WI38 (cell line): ENCODE data around the gene NOL12.
"Not testable (repeated sequence)": the region's sequence is repeated elsewhere in the genome, so short reads cannot be mapped to it uniquely, and the experiment has no call there.

ENCODE experiments used
- H3K4me3 ChIP-seq: 2 replicates; pipeline ENCODE4 v1.5.1; 2011; ENCODE audit warnings: low read depth, mild to moderate bottlenecking, control low read depth, low read length
- TF ChIP-seq, protein P1 (sequence below): IDR thresholded peaks from 2 replicates; pipeline ENCODE4 v1.5.1; 2012; ENCODE audit warnings: low read depth, mild to moderate bottlenecking, control low read depth, low read length

Gene NOL12

DNA sequence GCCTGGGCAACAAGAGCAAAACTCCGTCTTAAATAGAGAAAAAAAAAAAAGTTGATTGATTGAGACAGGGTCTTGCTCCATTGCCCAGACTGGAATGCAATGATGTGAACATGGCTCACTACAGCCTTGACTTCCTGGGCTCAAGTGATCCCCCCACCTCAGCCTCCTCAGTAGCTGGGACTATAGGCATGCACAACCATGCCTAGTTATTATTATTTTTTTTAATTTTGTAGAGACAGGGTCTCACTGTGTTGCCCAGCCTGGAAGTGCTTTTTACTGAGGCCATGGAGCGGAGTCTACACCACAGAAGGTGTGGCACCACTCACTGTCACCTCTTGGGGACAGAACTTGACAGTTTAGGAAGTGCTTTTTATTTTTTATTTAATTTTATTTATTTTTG is 28.5 kb downstream of the NOL12 start:
- H3K4me3 ChIP-seq, result no peak overlapping the region
- TF ChIP-seq, protein P1, sequence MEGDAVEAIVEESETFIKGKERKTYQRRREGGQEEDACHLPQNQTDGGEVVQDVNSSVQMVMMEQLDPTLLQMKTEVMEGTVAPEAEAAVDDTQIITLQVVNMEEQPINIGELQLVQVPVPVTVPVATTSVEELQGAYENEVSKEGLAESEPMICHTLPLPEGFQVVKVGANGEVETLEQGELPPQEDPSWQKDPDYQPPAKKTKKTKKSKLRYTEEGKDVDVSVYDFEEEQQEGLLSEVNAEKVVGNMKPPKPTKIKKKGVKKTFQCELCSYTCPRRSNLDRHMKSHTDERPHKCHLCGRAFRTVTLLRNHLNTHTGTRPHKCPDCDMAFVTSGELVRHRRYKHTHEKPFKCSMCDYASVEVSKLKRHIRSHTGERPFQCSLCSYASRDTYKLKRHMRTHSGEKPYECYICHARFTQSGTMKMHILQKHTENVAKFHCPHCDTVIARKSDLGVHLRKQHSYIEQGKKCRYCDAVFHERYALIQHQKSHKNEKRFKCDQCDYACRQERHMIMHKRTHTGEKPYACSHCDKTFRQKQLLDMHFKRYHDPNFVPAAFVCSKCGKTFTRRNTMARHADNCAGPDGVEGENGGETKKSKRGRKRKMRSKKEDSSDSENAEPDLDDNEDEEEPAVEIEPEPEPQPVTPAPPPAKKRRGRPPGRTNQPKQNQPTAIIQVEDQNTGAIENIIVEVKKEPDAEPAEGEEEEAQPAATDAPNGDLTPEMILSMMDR, result no peak

GRCh38 chr22:37715760-37716159 is 29.6 kb downstream of the NOL12 start:
- no peak overlapping the region for H3K4me3 ChIP-seq
- TF ChIP-seq, protein P1, result no peak

DNA sequence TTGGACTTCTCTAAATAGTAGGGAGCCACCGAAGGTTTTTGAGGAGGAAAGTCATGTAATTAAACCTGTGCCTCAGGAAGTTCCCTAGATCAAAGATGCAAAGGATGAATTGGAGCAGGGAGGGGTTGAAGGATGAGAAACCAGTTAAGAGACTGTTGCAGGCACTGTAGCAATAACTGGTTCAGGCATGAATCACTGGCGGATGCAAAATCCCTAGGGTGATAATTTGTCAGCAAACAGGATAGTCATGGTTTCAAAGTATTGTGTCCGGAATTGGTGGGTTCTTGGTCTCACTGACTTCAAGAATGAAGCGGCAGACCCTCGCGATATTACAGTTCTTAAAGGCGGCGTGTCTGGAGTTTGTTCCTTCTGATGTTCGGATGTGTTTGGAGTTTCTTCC is 30.6 kb downstream of the NOL12 start:
- H3K4me3 ChIP-seq, result no peak overlapping the region
- TF ChIP-seq, protein P1, result no peak

DNA sequence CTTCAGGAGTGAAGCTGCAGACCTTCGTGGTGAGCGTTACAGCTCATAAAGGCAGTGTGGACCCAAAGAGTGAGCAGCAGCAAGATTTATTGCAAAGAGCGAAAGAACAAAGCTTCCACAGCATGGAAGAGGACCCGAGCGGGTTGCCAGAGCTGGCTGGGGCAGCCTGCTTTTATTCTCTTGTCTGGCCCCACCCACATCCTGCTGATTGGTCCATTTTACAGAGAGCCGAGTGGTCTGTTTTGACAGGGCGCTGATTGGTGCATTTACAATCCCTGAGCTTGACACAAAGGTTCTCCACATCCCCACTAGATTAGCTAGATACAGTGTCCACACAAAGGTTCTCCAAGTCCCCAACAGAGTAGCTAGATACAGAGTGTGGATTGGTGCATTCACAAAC is 31.1 kb downstream of the NOL12 start:
- H3K4me3 ChIP-seq, result not testable (repeated sequence)

DNA sequence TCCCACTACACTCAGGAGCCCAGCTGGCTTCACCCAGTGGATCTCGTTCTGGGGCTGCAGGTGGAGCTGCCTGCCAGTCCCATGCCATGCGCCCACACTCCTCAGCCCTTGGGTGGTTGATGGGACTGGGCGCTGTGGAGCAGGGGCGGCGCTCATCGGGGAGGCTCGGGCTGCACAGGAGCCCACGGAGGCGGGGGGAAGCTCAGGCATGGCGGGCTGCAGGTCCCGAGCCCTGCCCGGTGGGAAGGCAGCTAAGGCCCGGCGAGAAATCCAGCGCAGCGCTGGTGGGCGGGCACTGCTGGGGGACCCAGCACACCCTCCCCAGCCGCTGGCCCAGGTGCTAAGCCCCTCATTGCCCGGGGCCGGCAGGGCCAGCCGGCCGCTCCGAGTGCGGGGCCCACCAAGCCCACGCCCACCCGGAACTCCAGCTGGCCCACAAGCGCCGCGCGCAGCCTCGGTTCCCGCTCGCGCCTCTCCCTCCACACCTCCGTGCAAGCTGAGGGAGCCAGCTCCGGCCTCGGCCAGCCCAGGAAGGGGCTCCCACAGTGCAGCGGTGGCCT is 31.7 kb downstream of the NOL12 start:
- H3K4me3 ChIP-seq, result not testable (repeated sequence)

- TF ChIP-seq, protein P1, result no peak
- H3K4me3 ChIP-seq, result no peak overlapping the region
These were observed 39.6 kb downstream of the NOL12 start for GRCh38 chr22:37725551-37726240.

DNA sequence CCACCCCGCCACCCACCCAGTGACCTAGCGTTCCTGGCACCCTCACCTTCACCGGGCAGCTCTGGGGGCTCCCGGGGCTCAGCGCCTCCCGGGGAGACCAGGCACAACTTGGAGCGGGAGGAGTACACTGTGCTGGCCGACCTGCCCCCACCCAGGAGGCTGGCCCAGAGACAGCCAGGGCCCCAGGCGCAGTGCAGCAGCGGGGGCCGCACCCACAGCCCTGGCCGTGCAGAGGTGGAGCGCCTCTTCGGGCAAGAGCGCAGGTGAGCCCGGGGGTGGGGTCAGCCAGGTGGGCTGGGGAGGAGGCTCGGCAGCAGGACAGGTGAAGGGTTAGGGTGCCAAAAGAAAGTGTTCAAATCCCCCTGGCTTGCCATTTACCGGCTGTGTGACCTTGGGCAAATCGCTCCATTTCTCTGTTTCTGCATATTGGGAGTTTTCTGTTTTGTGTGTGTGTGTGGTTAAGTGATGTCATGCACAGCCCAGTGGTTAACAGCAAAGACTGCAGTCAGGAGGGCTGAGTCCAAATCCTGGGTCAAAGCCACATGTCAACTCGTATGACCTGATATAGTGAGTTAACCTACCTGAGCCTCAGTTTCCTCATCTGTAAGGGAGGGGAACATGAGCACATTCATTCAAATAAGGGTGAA is 40.2 kb downstream of the NOL12 start:
- H3K4me3 ChIP-seq, result no peak overlapping the region
- TF ChIP-seq, protein P1, result no peak

GRCh38 chr22:37728620-37729019 is 42.5 kb downstream of the NOL12 start:
- TF ChIP-seq, protein P1, result no peak
- no peak overlapping the region for H3K4me3 ChIP-seq
